Esophagus muscularis mucosa (tissue), 4 donors: Measurements from ENCODE around the gene FNDC1. TPM values are rescaled to one million over a fixed set of nuclear protein-coding genes. Genes with fewer than 3 reads are reported as not detected.

Experiments used
- DNase-seq: peaks from one replicate; pipeline ENCODE4 v3.0.0-alpha.2; 2017; ENCODE audit errors: extremely low spot score
- H3K27ac ChIP-seq, 4 donors: fragments of 200-600 bp; sonication (generic); replicated peaks in 1 of 4; 1 replicate in 3 of 4; 2 replicates in 1 of 4; pipeline ENCODE4 v1.5.1; 2016 to 2019; ENCODE audit warnings: mild to moderate bottlenecking in 1 of 4
- H3K27me3 ChIP-seq, 4 donors: fragments of 200-600 bp; sonication (generic); one replicate each; pipeline versions ENCODE4 v1.5.1 to v1.6.0; 2016 to 2019
- H3K36me3 ChIP-seq, 4 donors: fragments of 200-600 bp; sonication (generic); one replicate each; pipeline ENCODE4 v1.5.1; 2016 to 2019
- H3K4me1 ChIP-seq, 4 donors: fragments of 200-600 bp; sonication (generic); one replicate each; pipeline ENCODE4 v1.5.1; 2016 to 2019
- H3K4me3 ChIP-seq, 4 donors: fragments of 200-600 bp; sonication (generic); 1 replicate in 2 of 4; 2 replicates in 2 of 4; pipeline ENCODE4 v1.5.1; 2016 to 2019; ENCODE audit warnings: mild to moderate bottlenecking in 4 of 4, moderate library complexity in 1 of 4
- H3K9me3 ChIP-seq, 4 donors: fragments of 200-600 bp; sonication (generic); 1 replicate in 3 of 4; 2 replicates in 1 of 4; pipeline ENCODE4 v1.5.1; 2016 to 2019
- EP300 ChIP-seq: sonication (generic); formaldehyde crosslinking; IDR thresholded peaks from one replicate; pipeline ENCODE4 v1.6.1; 2017; ENCODE audit warnings: antibody characterized with exemption
- POLR2A ChIP-seq: fragments of 450-650 bp; IDR thresholded peaks from one replicate; pipeline ENCODE4 v1.6.1; 2017; ENCODE audit warnings: antibody characterized with exemption, moderate library complexity, mild to moderate bottlenecking, low read depth
- POLR2AphosphoS5 ChIP-seq, 2 donors: sonication (generic); formaldehyde crosslinking; IDR thresholded peaks; one replicate each; pipeline ENCODE4 v1.6.1; 2017; ENCODE audit warnings: antibody characterized with exemption in 2 of 2
- WGBS: methylation state at CpG from one replicate; pipeline ENCODE4 v1.1.5; 2018; 5-methylcytosine and 5-hydroxymethylcytosine counted together
- intact Hi-C: fragments of 100-400 bp; cut with DNase I; formaldehyde crosslinking; loops from one replicate; pipeline ENCODE4 v1.15.1; 2023
- total RNA-seq, 4 donors: library from RNA; depleted of rRNA; stranded (reverse); fragments of >200 nt; gene quantifications; one replicate each; pipeline versions ENCODE4 v1.1.0 to v1.2.1, GENCODE V29; 2016
- TF ChIP-seq, protein P1 (sequence below), 3 experiments: fragments of 200-600 bp in 2 of 3; fragments of 450-650 bp in 1 of 3; sonication (generic) in 2 of 3; IDR thresholded peaks; one replicate each; pipeline ENCODE4 v1.5.1; 2017 to 2019; ENCODE audit warnings: antibody characterized with exemption in 3 of 3, mild to moderate bottlenecking in 2 of 3, moderate library complexity in 1 of 3

Gene FNDC1
- total RNA-seq, 4 donors from 2014 or later: 0.84 to 11.2 (median 2.7) TPM

DNA sequence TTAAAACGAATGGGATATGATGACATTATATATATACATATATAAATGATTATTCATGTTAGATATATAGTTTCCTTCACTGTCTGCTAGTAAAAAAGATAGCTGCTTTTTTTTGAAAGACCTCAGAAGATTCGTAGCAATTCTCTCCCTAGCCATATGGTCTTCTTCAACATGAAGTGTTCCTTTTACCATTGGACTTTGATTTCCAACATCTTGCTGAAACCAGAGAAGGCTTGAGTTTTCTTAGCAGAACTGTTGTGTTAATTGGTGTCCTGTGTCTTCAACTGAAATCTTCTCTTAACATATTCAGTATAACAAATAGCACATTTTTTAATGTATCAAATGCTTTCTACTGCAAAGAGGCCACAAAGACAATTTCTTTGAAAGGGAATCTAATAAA is 55.3 kb downstream of the FNDC1 start:
- H3K9me3 ChIP-seq: no peaks in the 10 kb centered on the region
- TF ChIP-seq EP300 (no peak), POLR2AphosphoS5 (IDR thresholded peaks at IDR 0.05) (no peak), POLR2A (no peak)
- TF ChIP-seq, protein P1, sequence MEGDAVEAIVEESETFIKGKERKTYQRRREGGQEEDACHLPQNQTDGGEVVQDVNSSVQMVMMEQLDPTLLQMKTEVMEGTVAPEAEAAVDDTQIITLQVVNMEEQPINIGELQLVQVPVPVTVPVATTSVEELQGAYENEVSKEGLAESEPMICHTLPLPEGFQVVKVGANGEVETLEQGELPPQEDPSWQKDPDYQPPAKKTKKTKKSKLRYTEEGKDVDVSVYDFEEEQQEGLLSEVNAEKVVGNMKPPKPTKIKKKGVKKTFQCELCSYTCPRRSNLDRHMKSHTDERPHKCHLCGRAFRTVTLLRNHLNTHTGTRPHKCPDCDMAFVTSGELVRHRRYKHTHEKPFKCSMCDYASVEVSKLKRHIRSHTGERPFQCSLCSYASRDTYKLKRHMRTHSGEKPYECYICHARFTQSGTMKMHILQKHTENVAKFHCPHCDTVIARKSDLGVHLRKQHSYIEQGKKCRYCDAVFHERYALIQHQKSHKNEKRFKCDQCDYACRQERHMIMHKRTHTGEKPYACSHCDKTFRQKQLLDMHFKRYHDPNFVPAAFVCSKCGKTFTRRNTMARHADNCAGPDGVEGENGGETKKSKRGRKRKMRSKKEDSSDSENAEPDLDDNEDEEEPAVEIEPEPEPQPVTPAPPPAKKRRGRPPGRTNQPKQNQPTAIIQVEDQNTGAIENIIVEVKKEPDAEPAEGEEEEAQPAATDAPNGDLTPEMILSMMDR (IDR thresholded peaks at IDR 0.05): no peak
- 55% methylated on average over 2 of the region's 2 CpGs for WGBS
- no peaks in the 10 kb centered on the region for H3K27me3 ChIP-seq
- H3K4me1 ChIP-seq: peaks cover 0 to 4% (median 1%) of the 10 kb centered on the region in 4 donors
- H3K4me3 ChIP-seq: no peak overlapping the region
- intact Hi-C loops: no loop called here
- H3K36me3 ChIP-seq: no peaks in the 10 kb centered on the region
- H3K27ac ChIP-seq: no peak overlapping the region
- no peak for DNase-seq

DNA sequence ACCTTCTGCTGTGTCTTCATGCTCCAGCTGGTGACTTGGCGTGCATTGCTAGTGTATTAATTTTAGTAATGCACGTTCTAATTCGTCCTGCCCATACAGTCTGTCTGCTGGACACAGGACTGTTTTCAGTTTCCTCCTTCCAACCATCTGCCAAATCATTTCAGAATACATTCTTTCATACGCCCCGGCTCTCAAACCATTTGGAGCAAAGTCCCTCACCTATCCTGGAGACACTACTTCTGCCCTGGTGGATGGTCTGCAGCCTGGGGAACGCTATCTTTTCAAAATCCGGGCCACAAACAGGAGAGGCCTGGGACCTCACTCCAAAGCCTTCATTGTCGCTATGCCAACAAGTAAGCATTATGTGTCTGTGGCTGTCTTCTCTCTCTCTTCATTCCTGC is 60.5 kb downstream of the FNDC1 start:
- intact Hi-C loops: no loop called here
- DNase-seq: no peak
- peaks cover 0 to 23% (median 19%) of the 10 kb centered on the region in 4 donors for H3K4me1 ChIP-seq
- H3K27ac ChIP-seq: peak overlapping the region in 1 of 4 donors; percentile 11
- H3K36me3 ChIP-seq: no peaks in the 10 kb centered on the region
- H3K4me3 ChIP-seq: peak overlapping the region in 1 of 4 donors; percentile 16
- no peaks in the 10 kb centered on the region for H3K9me3 ChIP-seq
- H3K27me3 ChIP-seq: peaks cover 0 to 23% (median 0%) of the 10 kb centered on the region in 4 donors
- TF ChIP-seq EP300 (no peak), POLR2A (no peak), POLR2AphosphoS5 (IDR thresholded peaks at IDR 0.05) (no peak)
- TF ChIP-seq, protein P1 (IDR thresholded peaks at IDR 0.05): no peak
- 44% methylated on average over 8 of the region's 8 CpGs for WGBS

DNA sequence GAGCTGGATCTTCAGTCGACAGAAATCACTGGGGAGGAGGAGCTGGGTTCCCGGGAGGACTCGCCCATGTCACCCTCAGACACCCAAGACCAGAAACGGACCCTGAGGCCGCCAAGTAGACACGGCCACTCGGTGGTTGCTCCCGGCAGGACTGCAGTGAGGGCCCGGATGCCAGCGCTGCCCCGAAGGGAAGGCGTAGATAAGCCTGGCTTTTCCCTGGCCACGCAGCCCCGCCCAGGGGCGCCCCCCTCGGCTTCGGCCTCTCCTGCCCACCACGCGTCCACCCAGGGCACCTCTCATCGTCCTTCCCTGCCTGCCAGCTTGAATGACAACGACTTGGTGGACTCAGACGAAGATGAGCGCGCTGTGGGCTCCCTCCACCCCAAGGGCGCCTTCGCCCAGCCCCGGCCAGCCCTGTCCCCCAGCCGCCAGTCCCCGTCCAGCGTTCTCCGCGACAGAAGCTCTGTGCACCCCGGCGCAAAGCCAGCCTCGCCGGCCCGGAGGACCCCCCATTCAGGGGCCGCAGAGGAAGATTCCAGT is 63.0 kb downstream of the FNDC1 start:
- no peak overlapping the region for H3K27ac ChIP-seq
- 93% methylated on average over 21 of the region's 38 CpGs for WGBS
- no peak for DNase-seq
- peaks cover 0 to 23% (median 19%) of the 10 kb centered on the region in 4 donors for H3K4me1 ChIP-seq
- no peak overlapping the region for H3K4me3 ChIP-seq
- TF ChIP-seq POLR2A (no peak), POLR2AphosphoS5 (IDR thresholded peaks at IDR 0.05) (no peak), EP300 (no peak)
- TF ChIP-seq, protein P1 (IDR thresholded peaks at IDR 0.05): no peak
- no peaks in the 10 kb centered on the region for H3K36me3 ChIP-seq
- no peaks in the 10 kb centered on the region for H3K9me3 ChIP-seq
- peaks cover 0 to 34% (median 0%) of the 10 kb centered on the region in 4 donors for H3K27me3 ChIP-seq
- intact Hi-C loops: no loop called here

DNA sequence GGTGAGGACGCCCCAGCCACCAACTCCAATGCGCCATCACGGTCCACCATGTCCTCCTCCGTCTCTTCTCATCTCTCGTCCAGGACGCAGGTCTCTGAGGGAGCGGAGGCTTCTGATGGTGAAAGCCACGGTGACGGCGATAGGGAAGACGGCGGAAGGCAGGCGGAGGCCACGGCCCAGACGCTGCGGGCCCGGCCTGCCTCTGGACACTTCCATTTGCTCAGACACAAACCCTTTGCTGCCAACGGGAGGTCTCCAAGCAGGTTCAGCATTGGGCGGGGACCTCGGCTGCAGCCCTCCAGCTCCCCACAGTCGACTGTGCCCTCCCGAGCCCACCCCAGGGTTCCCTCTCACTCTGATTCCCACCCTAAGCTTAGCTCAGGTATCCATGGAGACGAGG is 63.6 kb downstream of the FNDC1 start:
- Histone ChIP-seq H3K4me1 (peaks cover 0 to 23% (median 19%) of the 10 kb centered on the region in 4 donors), H3K27ac (no peak overlapping the region), H3K4me3 (no peak overlapping the region), H3K27me3 (peaks cover 0 to 34% (median 0%) of the 10 kb centered on the region in 4 donors), H3K9me3 (no peaks in the 10 kb centered on the region), H3K36me3 (no peaks in the 10 kb centered on the region)
- TF ChIP-seq POLR2AphosphoS5 (IDR thresholded peaks at IDR 0.05) (no peak), EP300 (no peak), POLR2A (no peak)
- TF ChIP-seq, protein P1 (IDR thresholded peaks at IDR 0.05): no peak
- intact Hi-C loops: no loop called here
- DNase-seq: no peak
- WGBS: 98% methylated on average over 22 of the region's 23 CpGs
